ENCODE results near the gene BRD3OS. TPM values are rescaled to one million over a fixed set of nuclear protein-coding genes. Genes with fewer than 3 reads are reported as not detected.

The BRD3OS gene
- total RNA-seq, 2 experiments from 2014 or later: 6.3 to 6.7 TPM

DNA sequence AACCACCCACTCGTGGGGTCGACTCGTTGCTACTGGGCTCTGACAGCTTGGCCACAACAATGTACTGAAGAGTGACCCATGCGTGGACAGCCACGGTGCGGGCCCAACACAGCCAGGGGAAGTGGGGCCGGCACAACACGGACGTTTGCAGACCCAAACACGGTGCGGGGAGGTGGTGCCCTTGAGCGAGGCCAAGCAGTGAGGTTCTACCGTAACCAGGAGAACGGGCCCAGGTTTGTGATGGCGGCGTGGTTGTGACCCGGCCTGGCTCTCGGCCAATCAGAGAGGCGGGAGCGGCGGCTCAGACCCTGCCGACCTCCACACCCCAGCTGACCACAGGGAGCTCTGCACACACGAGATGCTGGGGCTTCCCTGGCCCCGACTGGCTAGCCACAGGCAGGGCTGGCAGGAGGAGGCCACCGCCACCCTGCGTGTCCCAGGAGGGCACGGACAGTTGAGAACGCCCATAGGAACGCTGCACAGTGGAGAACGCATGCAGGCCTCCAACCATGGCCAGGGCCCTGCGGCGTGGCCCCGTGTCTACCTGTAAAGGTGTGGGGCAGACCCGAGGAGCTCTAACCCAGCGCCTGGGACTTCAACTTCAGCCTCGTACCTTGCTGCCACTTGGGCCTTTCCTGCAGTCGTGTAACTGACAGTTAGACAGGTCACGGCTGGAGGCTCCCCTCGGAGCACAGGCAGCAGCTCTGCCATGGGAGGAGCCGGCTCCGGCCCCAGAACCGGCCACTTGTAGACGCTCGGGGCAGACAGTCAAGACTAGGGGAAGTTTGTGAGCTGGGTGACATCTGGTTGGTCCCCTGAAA lies 28.9 kb downstream of the BRD3OS start:
- Mint-ChIP-seq H3K4me3 (no peak overlapping the region), H3K9me3 (no peaks in the 10 kb centered on the region), H3K27me3 (ENCODE audit: low read depth) (no peaks in the 10 kb centered on the region), H3K4me1 (ENCODE audit: low read depth) (peaks cover 17% of the 10 kb centered on the region), H3K36me3 (ENCODE audit: low read depth) (peaks cover 6% of the 10 kb centered on the region), H3K27ac (no peak overlapping the region)
- CTCF ChIA-PET: no interaction called here
- no peak for DNase-seq
- intact Hi-C loops (cut with micrococcal nuclease): no loop called here

DNA sequence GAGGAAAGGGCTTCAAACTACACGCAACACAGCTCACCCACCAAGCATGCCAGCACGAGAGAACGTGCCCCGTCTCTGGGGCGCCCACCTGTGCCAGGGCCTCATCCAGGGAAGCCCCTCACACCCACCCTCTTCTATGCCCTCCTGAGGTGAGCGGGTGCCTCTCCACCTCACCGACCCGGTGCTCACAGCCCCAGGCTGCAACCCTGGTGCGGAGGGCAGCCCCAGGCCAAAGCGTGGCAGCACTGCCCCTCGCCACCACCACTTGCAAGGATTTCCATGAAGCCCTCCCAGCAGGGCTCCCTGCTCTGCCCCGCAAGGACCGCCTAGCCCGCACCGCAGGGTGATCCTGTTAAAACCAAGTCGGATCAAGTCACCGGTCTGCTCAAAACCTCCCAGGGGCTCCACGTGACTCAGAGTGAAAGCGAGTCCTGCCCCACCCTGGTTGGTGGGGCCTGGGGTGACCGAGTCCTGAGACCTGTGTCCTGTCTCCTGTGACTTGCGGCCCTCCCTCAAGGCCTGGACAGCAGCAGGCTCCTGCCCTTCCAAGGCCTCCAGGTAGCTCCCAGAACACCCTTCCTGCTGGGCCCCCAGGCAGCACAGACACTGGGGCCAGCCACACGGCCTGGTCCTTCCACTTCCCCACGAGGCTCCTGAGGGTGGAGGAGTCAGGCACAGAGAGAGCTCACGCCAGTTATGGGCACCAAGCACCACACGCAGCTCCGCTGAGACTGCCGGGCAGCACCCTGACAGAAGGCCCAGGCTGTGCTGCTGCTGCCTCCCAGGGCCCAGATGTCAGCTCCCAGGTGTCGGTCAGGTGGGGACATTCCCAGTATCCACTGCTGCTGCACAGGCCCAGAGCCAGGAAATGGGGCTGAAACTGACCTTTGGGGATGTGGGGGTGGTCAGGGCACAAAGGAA lies 29.9 kb downstream of the BRD3OS start:
- Mint-ChIP-seq H3K36me3 (ENCODE audit: low read depth) (peaks cover 6% of the 10 kb centered on the region), H3K4me1 (ENCODE audit: low read depth) (peaks cover 20% of the 10 kb centered on the region), H3K9me3 (no peaks in the 10 kb centered on the region), H3K27me3 (ENCODE audit: low read depth) (no peaks in the 10 kb centered on the region), H3K4me3 (no peak overlapping the region), H3K27ac (no peak overlapping the region)
- no peak for DNase-seq
- intact Hi-C loops (cut with micrococcal nuclease): no loop called here
- CTCF ChIA-PET: no interaction called here

DNA sequence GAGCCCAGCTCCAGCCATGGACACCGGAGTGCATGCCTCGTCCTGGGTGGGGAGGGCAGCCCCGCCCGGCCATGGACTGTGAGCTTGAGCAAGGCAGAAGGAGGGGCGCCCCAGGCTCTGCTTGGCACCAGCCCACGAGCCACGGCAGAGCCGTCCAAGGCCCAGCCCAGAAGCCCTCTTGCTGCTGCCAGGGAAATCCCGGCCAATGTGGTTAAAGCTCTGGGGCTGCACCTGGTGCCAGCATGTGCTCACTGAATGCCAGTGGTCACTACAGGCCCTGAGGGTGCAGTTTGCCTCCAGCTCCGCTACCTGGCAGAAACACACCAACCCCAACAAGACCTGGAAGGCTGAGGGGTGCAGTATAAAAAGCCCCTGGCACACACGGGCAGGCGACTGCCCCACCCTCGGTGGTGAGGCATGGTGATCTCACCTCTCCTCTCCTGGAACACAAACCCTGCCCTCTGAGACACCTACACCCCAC lies 30.7 kb downstream of the BRD3OS start:
- no peak for DNase-seq

DNA sequence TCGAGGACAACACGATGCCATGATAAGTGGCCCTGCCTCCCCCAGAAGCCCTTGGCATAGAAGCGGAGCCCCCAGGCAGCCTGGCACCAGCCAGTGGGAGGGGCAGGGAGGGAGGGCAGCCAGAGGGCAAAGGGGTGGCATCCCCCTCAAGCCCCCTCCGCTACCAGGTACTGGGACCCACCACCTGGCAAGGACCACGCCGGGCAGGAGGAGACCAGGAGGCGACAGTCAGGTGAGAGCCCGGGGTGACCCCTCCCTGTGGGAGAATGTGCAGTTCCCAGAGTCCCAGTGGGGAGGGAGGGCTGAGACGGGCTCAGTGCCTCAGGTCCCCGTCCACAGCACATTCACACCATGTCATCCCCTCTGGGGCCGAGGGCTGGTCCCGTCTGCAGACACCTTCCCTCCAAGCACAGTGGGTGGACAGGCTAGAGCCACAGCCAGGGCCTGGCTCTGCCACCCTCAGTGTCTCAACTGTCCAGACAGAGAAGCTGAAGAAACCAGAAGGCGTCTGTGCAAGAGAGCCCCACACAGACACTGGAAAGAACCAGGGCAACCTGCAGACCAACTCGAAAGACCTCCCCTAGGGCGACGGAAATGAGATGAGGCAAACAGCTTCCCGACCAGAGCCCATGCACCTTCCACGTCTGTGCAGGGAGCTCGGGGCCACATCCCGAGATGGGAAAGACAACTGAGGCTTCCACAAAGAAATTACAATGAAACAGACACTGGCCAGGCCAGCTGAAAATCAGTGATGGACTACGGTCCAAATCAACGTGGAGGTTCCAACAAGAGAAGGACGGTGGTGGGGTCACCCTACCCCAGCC lies 31.4 kb downstream of the BRD3OS start:
- H3K36me3 Mint-ChIP-seq (ENCODE audit: low read depth): no peaks in the 10 kb centered on the region
- H3K4me3 Mint-ChIP-seq: no peak overlapping the region
- H3K27ac Mint-ChIP-seq: no peak overlapping the region

More for the DNA sequence above, 30.7 kb downstream of the BRD3OS start:
- no peaks in the 10 kb centered on the region for H3K9me3 Mint-ChIP-seq
- CTCF ChIA-PET: no interaction called here
- H3K4me1 Mint-ChIP-seq (ENCODE audit: low read depth): peaks cover 28% of the 10 kb centered on the region
- intact Hi-C loops (cut with micrococcal nuclease): no loop called here
- no peaks in the 10 kb centered on the region for H3K27me3 Mint-ChIP-seq (ENCODE audit: low read depth)
- no peak overlapping the region for H3K4me3 Mint-ChIP-seq
- H3K36me3 Mint-ChIP-seq (ENCODE audit: low read depth): peaks cover 3% of the 10 kb centered on the region
- no peak overlapping the region for H3K27ac Mint-ChIP-seq

DNA sequence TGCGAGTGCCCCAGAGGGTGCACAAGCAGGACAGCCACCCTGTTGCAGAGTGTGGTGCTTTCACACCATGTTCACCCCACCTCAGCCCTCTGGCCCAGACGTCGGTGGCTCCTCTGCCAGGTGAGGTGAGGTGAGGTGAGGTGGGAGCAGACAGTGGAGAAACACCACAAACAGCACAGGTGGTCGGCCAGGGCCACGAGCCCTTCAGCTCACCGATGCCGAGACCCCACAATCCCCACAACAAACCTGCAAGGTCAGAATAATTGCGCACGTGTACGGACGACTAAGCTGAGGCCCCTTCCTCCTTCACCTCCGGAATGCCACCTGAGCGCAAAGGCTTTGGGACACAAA lies 32.0 kb downstream of the BRD3OS start:
- Mint-ChIP-seq H3K27ac (no peak overlapping the region), H3K36me3 (ENCODE audit: low read depth) (no peaks in the 10 kb centered on the region), H3K27me3 (ENCODE audit: low read depth) (no peaks in the 10 kb centered on the region), H3K9me3 (no peaks in the 10 kb centered on the region), H3K4me1 (ENCODE audit: low read depth) (peaks cover 33% of the 10 kb centered on the region), H3K4me3 (no peak overlapping the region)
- intact Hi-C loops (cut with micrococcal nuclease): no loop called here
- DNase-seq: no peak
- CTCF ChIA-PET: no interaction called here

More for the DNA sequence above, 31.4 kb downstream of the BRD3OS start:
- H3K4me1 Mint-ChIP-seq (ENCODE audit: low read depth): peaks cover 33% of the 10 kb centered on the region
- no peak for DNase-seq
- CTCF ChIA-PET: no interaction called here
- intact Hi-C loops (cut with micrococcal nuclease): no loop called here
- no peaks in the 10 kb centered on the region for H3K27me3 Mint-ChIP-seq (ENCODE audit: low read depth)
- no peaks in the 10 kb centered on the region for H3K9me3 Mint-ChIP-seq

DNA sequence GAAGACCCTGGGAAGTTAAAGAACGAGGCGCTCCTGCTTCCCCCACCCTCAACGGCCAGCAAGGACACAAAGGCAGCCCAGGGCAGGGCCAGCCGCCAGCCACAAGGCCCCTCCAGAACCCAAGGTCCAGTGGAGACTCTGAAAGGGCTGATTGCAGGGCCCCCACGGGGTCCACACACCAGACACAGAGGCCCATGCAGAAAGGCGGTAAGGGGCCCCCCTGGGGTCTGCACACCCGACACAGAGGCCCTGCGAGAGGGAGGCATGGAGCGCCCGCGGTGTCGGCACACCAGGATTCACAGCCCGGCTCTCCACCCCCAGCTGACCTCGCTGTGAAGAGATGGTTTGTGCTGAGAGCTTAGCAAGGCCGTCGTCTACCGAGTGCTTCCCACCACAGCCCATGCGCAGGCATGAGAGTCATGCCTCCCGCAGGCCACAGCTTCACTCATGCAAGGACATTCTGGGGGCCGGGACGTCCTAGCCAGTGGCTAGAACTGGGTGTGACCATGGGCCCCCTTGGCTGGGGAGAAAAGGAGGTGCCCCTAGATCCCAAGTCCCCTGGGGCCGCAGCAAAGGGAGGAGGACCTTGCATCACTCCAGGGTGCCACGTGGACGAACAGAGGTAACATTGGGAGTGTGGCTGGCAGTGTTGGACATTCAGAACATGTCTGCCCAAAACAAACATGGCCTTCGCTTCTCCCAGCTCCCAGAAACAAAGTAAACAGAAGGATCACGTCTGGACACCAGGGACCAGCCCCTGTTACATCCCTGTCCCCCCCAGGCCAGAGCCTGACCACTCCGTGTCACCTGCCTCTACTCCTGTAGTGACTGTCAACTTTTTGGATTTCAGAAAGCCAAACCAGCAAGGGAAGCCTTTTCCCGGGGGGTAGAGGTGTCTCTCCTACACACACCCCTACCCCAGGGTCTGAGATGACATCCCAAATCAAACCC lies 32.7 kb downstream of the BRD3OS start:
- H3K27me3 Mint-ChIP-seq (ENCODE audit: low read depth): no peaks in the 10 kb centered on the region
- intact Hi-C loops (cut with micrococcal nuclease): no loop called here
- no peak overlapping the region for H3K27ac Mint-ChIP-seq
- CTCF ChIA-PET: no interaction called here
- H3K4me1 Mint-ChIP-seq (ENCODE audit: low read depth): peaks cover 34% of the 10 kb centered on the region
- no peaks in the 10 kb centered on the region for H3K36me3 Mint-ChIP-seq (ENCODE audit: low read depth)
- no peak overlapping the region for H3K4me3 Mint-ChIP-seq
- H3K9me3 Mint-ChIP-seq: no peaks in the 10 kb centered on the region
- DNase-seq: no peak

DNA sequence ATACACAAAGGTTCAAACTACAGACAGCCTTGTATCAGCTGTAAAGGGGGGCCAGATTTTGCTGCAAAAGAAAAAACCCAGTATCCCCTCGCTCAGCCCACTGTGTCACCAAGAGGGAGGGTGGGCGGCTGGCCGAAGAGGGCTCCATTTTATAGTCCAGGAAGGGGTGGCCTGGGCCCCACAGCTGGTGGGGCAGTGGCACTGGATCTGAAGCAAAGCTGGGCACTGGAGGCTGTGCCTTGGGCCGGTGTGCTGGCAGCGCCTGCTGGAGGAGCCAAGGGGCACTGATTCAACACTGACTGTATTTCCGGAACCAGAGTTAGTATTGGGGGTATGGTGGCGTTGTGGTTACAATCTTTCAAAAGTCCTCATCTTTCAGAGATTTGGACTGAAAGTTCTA lies 33.4 kb downstream of the BRD3OS start:
- Mint-ChIP-seq H3K9me3 (no peaks in the 10 kb centered on the region), H3K4me3 (no peak overlapping the region), H3K4me1 (ENCODE audit: low read depth) (peaks cover 40% of the 10 kb centered on the region), H3K27ac (no peak overlapping the region), H3K36me3 (ENCODE audit: low read depth) (no peaks in the 10 kb centered on the region), H3K27me3 (ENCODE audit: low read depth) (no peaks in the 10 kb centered on the region)
- CTCF ChIA-PET: no interaction called here
- intact Hi-C loops (cut with micrococcal nuclease): no loop called here
- no peak for DNase-seq

DNA sequence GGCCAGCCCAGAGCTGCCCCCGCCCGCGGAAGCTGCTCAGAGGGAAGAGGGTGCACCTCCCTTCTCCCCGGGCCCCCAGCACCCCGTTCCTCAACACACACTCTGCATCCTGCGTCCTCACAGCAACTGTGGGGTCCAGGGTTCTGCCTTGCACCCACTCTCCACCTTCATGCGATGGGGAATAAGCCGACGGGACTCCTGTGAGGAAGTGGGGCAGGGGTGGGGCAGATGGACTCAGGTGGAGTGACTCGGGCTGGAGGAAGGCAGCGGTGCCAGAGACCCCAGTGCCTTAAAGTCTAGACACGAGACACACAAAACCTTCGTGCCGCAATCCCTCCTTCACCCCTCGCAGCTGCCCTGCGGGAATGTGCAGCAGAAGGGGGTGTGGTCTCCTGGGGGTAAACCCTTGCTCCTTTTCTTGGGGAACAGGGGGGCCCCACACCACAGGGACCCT lies 33.9 kb downstream of the BRD3OS start:
- H3K27ac Mint-ChIP-seq: no peak overlapping the region
- intact Hi-C loops (cut with micrococcal nuclease): no loop called here
- CTCF ChIA-PET: no interaction called here

DNA sequence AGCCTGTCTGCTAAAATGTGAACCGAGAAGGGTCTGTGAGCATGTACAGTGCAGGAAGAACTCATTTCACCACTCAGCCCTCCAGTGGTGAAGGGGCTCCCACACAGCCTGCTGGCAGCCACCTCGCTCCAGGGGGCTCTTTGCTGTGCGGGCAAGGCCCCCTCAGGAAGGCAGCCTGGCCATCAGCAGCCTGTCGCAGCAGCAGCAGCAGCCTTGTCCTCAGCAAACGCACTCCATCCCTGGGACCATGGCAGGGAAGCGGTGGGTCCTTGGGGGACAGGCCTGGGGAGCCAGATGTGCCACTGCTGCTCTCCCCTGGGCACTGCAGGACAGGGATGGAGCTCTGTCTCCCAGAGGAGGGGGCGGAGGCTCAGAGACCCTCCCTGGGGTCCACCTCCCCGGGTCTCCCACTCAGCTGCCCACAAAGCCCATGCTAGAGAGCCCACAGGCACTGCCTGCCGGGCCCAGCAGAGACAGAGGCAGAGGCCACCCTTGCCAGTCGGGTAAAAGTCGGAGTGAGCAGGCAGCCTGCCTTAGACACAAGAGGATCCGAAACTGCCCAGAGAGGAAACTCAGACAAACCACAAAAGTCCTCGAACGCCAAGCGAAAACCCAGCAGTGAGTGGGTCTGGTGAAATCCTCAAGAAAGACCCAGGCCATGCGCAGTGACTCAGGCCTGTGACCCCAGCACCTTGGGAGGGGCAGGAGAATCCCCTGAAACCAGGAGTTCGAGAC lies 34.5 kb downstream of the BRD3OS start:
- CTCF ChIA-PET: no interaction called here
- H3K9me3 Mint-ChIP-seq: no peaks in the 10 kb centered on the region

More for the DNA sequence above, 33.9 kb downstream of the BRD3OS start:
- DNase-seq: no peak
- H3K4me1 Mint-ChIP-seq (ENCODE audit: low read depth): peaks cover 40% of the 10 kb centered on the region
- no peaks in the 10 kb centered on the region for H3K9me3 Mint-ChIP-seq
- H3K27me3 Mint-ChIP-seq (ENCODE audit: low read depth): no peaks in the 10 kb centered on the region
- no peaks in the 10 kb centered on the region for H3K36me3 Mint-ChIP-seq (ENCODE audit: low read depth)
- H3K4me3 Mint-ChIP-seq: no peak overlapping the region

DNA sequence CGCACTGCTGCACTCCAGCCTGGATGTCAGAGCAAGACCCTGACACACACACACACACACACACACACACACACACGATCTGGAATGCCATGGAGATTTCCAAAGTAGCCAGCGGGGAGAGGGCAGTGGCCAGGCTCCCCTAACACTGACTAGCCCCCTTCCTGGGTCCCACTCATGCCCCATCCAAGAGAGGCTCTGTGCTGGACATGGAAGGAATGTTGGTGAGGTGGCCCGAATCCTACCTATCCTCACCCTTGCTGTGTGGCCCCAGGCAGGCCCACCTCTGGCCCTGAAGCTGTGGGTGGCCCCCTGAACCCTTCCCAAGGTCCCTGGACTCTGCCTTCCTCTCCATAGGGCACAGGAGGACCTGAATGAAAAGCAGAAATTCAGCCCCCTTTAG lies 35.3 kb downstream of the BRD3OS start:
- peaks cover 1% of the 10 kb centered on the region for H3K36me3 Mint-ChIP-seq (ENCODE audit: low read depth)
- no peaks in the 10 kb centered on the region for H3K9me3 Mint-ChIP-seq
- peaks cover 51% of the 10 kb centered on the region for H3K4me1 Mint-ChIP-seq (ENCODE audit: low read depth)
- intact Hi-C loops (cut with micrococcal nuclease): loop anchor here (10.0 kb wide), 1 partner anchor 916 kb away; no protein-coding TSS in a partner anchor
- no peaks in the 10 kb centered on the region for H3K27me3 Mint-ChIP-seq (ENCODE audit: low read depth)
- CTCF ChIA-PET: no interaction called here
- no peak overlapping the region for H3K27ac Mint-ChIP-seq
- H3K4me3 Mint-ChIP-seq: no peak overlapping the region
- no peak for DNase-seq

More for the DNA sequence above, 34.5 kb downstream of the BRD3OS start:
- H3K4me1 Mint-ChIP-seq (ENCODE audit: low read depth): peaks cover 44% of the 10 kb centered on the region
- peak overlapping the region; percentile 9 for H3K27ac Mint-ChIP-seq
- H3K4me3 Mint-ChIP-seq: no peak overlapping the region
- intact Hi-C loops (cut with micrococcal nuclease): loop anchor here (10.0 kb wide), 1 partner anchor 915 kb away; no protein-coding TSS in a partner anchor
- DNase-seq: peak; percentile 8
- no peaks in the 10 kb centered on the region for H3K36me3 Mint-ChIP-seq (ENCODE audit: low read depth)
- H3K27me3 Mint-ChIP-seq (ENCODE audit: low read depth): no peaks in the 10 kb centered on the region
